ENCODE results near the gene TRIML1. TPM values are rescaled to one million over a fixed set of nuclear protein-coding genes. Genes with fewer than 3 reads are reported as not detected.
"Not testable (repeated sequence)": the region's sequence is repeated elsewhere in the genome, so short reads cannot be mapped to it uniquely, and the experiment has no call there.

The TRIML1 gene
- total RNA-seq, 1 experiment from 2014 or later: not detected

DNA sequence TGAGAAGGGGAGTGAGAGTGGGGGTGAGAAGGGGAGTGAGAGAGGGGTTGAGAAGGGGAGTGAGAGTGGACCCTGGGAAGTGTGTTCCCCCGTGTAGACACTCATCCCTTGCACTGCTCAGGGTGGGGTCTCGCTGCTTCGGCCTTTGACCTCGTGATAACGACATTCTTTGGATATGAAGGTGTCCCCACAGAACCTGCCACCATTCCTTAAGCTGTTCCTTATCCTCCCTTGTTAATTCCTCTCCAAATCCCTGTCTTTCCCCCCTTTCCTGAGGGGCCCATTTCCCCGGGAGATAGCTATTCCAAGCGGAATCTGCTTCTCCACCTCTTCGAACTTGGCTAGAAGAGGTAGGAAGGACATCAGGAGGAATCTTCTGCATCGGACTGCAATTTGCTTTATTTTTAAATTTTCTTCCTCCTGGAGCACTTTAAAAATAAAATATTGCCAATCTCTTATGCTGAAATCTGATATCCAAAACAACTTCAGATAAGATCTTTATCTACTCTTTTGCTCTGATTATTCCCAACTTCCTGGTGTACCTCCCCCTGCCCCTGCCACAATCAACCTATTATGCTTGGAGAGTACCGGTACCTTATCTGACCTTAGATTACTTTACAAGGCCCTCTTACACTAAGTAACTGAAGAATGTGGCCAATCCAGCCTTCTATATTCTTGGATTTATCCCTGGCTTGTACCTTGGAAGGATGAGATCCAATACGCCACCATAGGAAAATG, 15.6 kb downstream of the TRIML1 start:
- DNase-seq (ENCODE audit: low spot score): no peak

DNA sequence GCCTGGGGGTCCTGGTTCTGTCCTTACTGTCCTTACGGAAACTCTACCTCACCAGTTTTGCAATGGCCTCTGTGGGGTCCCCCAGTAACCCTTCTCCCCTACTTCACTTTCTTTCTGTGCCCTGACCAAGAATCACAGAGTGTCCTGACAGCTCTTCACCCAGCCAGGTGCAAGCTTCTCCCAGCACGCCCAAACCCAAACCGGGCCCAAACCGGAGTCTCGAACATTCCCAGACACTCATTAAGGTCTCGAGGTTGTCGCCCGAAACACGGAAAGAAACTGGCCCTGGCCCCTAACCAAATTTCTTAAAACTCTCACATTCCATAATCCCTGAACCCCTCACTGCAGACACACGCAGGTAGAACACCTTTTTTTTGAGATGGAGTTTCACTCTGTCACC, 19.1 kb downstream of the TRIML1 start:
- no peak for DNase-seq (ENCODE audit: low spot score)

DNA sequence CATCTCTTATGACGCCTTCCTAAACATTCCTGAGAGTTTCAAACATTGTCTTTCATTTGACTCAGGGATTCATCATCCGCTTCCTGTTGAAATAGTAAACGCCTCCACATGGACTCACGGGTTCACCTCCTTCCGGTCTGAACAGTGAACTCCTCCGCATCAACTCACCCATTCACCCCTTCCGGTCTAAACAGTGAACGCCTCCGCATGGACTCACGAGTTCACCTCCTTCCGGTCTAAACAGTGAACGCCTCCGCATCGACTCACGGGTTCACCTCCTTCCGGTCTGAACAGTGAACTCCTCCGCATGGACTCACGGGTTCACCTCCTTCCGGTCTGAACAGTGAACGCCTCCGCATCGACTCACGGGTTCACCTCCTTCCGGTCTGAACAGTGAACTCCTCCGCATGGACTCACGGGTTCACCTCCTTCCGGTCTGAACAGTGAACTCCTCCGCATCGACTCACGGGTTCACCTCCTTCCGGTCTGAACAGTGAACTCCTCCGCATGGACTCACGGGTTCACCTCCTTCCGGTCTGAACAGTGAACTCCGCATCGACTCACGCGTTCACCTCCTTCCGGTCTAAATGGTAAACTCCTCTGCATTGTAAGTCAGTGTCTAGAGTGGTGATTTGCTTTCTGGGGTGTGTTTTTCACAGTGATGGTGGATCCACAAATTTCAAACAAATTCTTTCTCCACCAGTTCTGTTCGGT, 20.4 kb downstream of the TRIML1 start:
- not testable (repeated sequence) for DNase-seq (ENCODE audit: low spot score)

DNA sequence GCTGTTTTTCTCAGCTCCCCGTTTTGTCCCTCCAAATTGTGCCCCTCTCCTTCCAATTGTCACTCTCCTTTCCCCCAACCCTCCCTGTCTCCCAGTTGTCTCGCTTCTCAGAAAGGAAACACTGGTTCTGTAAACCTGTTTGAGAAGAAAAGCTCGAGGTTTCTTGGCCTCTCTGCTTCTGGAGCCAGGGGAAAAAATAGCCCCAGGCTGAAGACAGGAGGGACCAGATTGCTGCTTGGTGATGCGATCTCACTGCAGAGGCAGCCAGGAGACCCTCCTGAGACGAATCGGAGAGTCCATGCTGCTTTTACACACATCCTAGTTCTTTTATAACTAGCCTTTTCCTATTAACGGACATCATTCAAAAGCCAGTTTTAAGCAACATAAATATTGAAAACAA, 21.2 kb downstream of the TRIML1 start:
- DNase-seq (ENCODE audit: low spot score): no peak

DNA sequence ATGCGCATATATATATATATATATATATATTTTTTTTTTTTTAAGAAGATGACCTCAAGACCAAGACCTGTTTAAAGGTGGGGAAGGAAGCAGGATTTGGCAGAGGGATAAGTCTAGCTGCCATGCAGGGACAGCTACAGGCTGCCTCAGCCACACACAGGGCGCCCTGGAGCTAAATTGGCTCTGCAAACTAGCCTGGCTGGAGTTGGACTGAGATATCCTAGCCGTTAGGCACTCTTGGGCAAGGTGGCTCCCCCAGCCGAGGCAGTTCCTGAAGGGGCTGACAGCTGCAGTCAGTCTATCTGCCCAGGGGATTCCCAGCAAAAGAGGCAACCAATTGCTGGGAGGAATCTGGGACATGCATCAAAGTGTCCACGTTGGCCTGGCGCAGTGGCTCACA, 21.9 kb downstream of the TRIML1 start:
- no peak for DNase-seq (ENCODE audit: low spot score)

DNA sequence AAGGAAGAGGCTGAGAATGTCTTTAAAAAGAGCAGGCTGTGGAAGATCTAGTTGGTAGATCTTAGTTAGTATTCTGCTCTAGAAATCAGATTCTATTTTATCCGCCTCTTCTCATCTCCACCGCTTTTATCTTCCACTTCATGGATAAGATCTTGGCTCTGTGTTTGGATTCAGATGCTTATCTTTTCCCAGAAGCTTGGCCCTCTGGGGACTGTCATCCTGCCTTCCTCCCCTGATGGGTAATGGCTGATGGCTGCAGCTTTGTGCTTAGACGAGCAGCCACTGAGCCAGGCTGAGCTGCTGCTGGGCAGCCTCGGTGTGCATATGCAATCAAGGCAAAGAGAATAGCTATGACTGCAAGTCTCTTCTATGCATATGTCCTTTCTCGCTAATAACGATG, 23.5 kb downstream of the TRIML1 start:
- no peak for DNase-seq (ENCODE audit: low spot score)

DNA sequence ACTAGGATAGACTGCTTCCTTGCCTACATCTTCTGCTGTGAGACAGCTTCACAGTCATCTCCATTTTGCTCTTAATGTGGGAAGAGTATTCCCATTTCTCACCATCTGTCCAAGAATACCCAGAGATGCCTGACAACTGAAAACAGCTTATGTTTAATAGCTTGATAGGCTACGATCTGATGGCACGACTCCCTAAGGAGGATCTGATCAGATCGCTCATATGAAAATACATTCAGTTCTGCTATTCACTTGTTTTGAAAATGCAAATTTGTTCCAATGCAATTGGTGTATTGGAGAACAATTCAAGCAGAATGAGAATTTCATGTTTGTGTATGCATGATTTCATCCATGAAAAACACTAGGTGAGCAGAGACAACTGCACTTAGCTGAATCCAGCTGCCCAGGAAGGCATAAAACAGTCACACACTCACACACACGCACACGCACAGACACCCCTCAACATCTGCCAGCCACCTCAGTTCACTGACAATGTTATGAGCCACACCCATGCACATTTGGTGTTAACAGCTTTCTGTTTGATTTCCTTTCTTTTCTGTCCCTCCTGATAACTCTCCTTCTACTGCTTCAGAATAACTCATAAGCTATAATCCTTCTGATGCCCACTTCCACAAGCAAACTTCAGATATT, 29.6 kb downstream of the TRIML1 start:
- DNase-seq (ENCODE audit: low spot score): no peak

DNA sequence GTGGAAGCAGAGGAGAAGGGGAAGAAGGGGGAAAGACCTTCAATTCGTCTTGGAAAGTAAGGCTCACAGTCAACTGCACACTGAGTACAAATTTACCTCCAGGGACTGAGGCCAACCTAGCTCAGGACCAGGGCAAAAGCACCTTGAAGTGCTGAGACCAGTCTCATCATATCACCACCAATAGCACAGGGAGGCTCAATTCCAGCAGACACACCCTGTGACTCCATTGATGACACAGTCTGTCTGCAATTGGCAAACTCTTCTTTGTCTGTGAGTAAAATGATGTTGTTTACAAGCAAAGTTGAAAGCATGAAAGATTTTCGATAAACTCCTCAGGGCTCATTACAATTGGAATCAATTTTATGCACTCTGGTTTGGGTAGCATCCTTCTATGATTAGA, 32.3 kb downstream of the TRIML1 start:
- DNase-seq (ENCODE audit: low spot score): no peak

DNA sequence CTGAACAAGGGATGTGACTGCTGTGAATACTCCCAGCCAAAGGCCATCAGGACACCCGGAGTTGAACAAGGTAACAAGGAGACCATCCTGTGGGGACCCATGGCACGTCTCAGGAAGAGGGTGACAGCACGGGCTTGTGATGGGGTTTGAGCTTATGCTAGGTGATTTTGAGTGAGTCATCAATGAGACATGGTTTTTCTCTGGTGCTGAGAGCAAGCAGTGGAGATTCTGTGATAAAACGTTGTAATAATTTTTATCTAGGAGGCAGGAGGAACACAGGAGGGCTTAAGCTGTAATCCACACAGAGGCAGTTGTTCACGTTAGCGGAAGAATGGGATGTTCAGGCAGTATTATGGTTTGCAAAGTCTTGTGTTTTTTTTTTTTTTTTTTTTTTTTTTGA, 36.0 kb downstream of the TRIML1 start:
- DNase-seq (ENCODE audit: low spot score): no peak

DNA sequence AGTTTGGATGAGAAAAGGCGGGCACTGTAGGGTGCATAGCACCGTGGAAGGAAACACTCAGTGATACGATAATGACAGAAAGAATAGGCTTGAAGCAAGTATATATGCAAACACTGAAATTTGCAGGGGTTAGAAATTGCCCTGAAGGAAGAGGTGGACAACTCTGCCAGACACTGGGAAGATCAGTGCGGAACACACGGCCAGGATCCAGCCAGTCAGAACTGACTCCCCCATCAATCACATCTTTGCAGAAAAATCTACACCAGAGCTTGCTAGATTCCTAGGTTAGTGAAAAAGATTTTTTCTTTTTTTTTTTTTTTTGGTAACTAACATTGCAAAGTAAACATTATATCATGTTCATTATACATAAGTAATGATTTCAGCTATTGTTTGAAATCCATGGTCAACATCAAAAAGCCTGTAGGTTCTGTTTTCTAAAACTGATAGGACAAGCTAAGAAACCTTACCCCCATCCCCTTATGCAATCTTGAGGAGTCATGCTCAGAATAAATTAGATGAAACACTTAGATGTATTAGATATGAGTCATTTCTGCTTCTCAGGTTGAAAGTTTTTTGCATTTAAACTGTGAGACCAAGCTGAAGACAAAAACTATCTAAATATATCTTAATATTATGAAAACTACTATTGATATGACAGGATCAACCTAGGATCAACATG, 38.9 kb downstream of the TRIML1 start:
- no peak for DNase-seq (ENCODE audit: low spot score)

DNA sequence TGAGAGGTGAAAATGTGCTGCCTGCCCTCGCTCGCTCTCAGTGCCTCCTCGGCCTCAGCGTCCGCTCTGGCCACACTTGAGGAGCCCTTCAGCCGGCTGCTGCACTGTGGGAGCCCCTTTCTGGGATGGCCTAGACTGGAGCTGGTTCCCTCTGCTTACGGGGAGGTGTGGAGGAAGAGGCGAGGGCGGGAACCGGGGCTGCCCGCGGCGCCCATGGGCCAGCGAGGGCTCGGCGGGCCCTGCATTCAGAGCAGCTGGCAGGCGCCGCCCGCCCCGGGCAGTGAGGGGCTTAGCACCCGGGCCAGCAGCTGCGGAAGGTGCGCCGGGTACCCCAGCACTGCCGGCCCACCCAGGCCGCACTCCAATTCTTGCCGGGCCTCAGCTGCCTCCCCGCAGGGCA, 39.6 kb downstream of the TRIML1 start:
- DNase-seq (ENCODE audit: low spot score): no peak

DNA sequence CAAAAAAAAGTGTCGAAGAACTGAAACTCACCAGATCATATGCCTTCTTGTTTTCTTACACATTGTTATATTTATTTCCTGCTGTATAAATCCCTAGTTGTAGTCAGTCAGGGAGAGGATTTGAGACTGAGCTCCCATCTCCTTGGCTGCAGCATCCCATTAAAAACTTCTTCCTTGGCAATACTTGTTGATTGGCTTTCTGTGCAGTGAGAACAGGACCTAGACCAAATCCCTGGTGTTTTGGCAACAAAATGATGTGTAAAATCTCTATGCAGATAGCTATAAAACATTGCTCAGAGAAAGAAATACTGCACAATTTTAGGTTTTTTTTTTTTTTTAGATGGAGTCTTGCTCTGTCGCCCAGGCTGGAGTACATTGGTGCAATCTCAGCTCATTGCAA, 47.9 kb downstream of the TRIML1 start:
- no peak for DNase-seq (ENCODE audit: low spot score)

DNA sequence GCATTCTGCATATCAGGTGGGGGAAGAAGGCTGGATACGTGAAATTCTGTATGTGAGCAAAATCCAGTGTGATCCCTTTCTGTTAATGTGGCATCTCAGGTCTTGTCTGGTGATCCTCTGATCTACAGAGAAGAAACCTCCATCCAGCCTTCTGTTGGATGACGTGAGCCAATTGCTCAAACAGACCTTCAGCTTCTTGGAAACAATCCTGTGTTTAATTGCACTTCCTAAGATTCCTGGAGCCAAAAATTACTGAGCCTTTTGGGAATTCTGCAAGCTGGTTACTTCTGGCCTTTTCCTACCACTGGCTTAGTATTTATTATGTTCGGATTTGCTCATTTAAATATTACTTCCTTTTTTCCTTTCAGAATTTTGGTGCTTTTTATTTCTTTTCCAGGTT, 51.2 kb downstream of the TRIML1 start:
- no peak for DNase-seq (ENCODE audit: low spot score)

DNA sequence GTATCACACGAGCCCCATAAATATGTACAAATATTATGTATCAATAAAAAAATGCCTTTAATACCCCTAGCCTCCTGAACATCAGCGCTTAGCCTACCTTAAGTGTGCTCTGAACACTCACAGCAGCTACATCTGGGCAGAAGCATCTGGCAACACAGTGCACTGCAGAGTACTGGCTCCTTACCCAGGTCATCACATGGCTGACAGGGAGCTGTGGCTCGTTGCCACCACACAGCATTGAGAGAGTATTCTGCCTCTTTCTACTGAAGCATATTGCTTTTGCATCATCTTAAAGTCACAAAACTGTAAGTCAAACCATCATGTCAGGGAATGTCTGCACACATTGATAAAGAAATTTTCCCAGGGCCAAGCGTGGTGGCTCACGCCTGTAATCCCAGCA, 55.2 kb downstream of the TRIML1 start:
- DNase-seq (ENCODE audit: low spot score): no peak

DNA sequence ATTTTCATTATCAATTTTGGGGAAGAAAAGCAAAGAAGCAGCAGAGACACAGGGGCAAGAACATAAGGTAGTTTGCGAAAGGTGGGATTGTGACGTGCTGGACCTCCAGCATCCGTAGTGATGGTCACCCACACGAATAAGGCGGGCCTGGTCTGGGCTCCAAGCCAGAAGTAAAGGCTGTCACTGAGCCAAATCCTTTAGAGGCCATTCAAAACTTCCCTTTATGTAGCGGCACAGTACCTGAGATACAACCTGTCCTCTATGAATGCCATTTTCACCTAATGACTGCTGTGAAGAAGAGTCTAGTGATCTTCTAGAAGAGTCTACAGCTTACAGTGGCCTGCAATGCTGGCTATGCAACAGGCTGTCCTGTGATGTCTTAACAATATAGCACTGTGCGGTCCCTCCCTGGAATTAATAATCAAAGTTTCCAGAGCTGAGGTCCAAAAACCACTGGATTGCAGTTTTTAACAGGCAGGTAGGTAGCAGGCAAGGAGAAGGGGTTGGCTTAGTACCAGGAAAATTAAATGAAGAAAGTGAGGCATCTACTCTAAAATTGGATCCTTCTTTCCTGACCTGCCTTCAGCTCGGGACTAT, 56.2 kb downstream of the TRIML1 start:
- no peak for DNase-seq (ENCODE audit: low spot score)

DNA sequence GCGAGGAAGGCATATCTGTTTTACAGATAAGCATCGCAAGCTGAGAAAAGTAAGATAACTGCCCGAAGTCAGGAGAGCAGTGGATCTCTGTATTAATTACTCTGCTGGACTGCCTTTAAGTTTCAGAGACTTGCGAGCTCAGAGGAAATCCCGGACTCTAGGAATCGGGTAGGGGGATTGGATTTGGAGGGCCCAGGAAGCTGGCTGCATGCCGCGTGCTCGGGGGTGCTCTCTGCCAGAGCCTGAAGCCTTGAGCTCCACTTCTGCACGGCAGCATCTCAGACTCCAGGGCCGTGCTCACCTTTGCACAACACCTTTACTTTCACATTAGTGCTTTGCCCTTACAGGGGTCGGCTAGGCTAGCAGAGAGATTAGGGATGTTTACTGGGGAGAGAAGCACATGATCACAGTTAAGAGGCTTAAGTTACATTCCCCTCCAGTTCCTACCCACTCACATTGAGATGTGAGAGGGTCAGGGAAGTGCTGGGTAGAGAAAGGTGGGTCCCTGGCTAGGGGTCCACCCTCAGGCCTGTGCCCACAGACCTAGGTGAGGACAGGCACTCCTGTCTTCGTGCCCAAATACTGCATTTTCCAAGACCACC, 57.0 kb downstream of the TRIML1 start:
- no peak for DNase-seq (ENCODE audit: low spot score)

Other genes starting within 250 kb of the TRIML1 start
- not detected in 2 replicates for gene ZFP42, start 143.7 kb upstream of the TRIML1 start, total RNA-seq (2014; rRNA removed; shearing (Covaris generic))
- gene TRIML2, start 29.8 kb upstream of the TRIML1 start, total RNA-seq (2014; rRNA removed; shearing (Covaris generic)): 3.4 and 10.3 TPM in 2 replicates